Keratinocyte (primary cell): Measurements from ENCODE around the gene GFRA4.

Experiments used
- EZH2 ChIP-seq: IDR thresholded peaks from one replicate; pipeline ENCODE4 v1.6.1; 2012; ENCODE audit warnings: inconsistent platforms, mild to moderate bottlenecking, low read length, moderate library complexity
- TF ChIP-seq, protein P1 (sequence below), 3 experiments: IDR thresholded peaks in 1 of 3; conservative IDR thresholded peaks in 1 of 3; optimal IDR thresholded peaks in 1 of 3; 2 replicates in 2 of 3; 3 replicates in 1 of 3; pipeline versions ENCODE3 to v1.5.1; 2011; ENCODE audit warnings: low read length in 3 of 3, mild to moderate bottlenecking in 3 of 3, moderate library complexity in 2 of 3, control low read depth in 1 of 3, inconsistent platforms in 1 of 3; ENCODE audit not compliant: insufficient read depth in 2 of 3; ENCODE audit errors: extremely low read depth in 1 of 3

DNA sequence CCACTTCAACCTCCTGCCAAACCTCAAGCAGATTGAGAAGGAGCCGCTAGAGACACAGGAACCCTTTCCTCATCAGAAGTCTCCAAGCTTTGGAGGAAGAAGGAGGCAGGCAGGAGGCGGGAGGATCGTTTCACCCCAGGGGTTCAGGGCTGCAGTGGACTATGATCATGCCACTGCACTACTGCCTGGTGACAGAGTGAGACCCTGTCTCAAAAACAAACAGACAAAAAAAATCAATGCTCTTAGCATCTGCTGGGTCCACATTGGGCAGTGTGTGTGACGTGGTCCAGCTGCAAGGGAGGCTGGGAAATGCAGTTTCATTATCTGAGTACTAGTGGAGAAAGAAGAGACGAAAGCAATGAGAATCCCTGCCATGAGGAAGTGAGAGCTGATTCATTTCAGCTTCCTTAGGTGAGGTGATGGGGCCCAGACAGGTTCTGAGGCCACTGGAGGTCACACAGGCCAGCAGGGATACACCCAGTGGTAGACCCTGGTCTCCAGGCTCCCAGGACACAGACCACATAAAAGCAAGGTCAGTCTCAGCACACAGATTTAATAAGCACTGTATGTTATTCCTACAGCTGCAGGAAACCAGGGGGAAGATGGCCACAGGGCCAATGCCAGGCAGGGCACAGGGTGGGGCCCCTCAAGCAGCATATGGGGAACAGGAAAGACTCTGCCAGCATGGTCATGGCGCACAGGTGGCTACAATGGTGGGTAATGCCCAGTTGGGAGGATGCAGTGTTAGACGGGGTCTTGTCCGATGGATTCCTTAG, 4.3 kb downstream of the GFRA4 start:
- TF ChIP-seq, protein P1, sequence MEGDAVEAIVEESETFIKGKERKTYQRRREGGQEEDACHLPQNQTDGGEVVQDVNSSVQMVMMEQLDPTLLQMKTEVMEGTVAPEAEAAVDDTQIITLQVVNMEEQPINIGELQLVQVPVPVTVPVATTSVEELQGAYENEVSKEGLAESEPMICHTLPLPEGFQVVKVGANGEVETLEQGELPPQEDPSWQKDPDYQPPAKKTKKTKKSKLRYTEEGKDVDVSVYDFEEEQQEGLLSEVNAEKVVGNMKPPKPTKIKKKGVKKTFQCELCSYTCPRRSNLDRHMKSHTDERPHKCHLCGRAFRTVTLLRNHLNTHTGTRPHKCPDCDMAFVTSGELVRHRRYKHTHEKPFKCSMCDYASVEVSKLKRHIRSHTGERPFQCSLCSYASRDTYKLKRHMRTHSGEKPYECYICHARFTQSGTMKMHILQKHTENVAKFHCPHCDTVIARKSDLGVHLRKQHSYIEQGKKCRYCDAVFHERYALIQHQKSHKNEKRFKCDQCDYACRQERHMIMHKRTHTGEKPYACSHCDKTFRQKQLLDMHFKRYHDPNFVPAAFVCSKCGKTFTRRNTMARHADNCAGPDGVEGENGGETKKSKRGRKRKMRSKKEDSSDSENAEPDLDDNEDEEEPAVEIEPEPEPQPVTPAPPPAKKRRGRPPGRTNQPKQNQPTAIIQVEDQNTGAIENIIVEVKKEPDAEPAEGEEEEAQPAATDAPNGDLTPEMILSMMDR (optimal IDR thresholded peaks at IDR 0.05 in 1 of 3, IDR thresholded peaks at IDR 0.05 in 1 of 3, conservative IDR thresholded peaks at IDR 0.05 in 1 of 3; ENCODE audit: extremely low read depth in 1 of 3, insufficient read depth in 2 of 3, low read length in 3 of 3) = no peak
- no peak for TF ChIP-seq EZH2
